AG09319 (cell line): ENCODE measurements around the gene USP49.

Source experiments
- DNase-seq: peaks from one replicate; pipeline ENCODE4 v3.0.0-alpha.2; 2010; ENCODE audit warnings: low read depth; ENCODE audit errors: extremely low read depth
- TF ChIP-seq, protein P1 (sequence below): IDR thresholded peaks from 2 replicates; pipeline ENCODE4 v1.5.1; 2011; ENCODE audit warnings: low read depth, mild to moderate bottlenecking, inconsistent platforms, low read length, moderate library complexity

The USP49 gene

GRCh38 chr6:41758641-41759035 is 136.5 kb downstream of the USP49 start:
- TF ChIP-seq, protein P1, sequence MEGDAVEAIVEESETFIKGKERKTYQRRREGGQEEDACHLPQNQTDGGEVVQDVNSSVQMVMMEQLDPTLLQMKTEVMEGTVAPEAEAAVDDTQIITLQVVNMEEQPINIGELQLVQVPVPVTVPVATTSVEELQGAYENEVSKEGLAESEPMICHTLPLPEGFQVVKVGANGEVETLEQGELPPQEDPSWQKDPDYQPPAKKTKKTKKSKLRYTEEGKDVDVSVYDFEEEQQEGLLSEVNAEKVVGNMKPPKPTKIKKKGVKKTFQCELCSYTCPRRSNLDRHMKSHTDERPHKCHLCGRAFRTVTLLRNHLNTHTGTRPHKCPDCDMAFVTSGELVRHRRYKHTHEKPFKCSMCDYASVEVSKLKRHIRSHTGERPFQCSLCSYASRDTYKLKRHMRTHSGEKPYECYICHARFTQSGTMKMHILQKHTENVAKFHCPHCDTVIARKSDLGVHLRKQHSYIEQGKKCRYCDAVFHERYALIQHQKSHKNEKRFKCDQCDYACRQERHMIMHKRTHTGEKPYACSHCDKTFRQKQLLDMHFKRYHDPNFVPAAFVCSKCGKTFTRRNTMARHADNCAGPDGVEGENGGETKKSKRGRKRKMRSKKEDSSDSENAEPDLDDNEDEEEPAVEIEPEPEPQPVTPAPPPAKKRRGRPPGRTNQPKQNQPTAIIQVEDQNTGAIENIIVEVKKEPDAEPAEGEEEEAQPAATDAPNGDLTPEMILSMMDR = no peak
- no peak for DNase-seq

- DNase-seq = no peak
- TF ChIP-seq, protein P1 = no peak
These were observed 137.1 kb downstream of the USP49 start for GRCh38 chr6:41757931-41758640.

GRCh38 chr6:41757271-41757670 is 137.9 kb downstream of the USP49 start:
- DNase-seq = no peak
- TF ChIP-seq, protein P1 = no peak

GRCh38 chr6:41756354-41756753 is 138.8 kb downstream of the USP49 start:
- no peak for DNase-seq
- TF ChIP-seq, protein P1 = no peak

GRCh38 chr6:41755895-41756294 is 139.3 kb downstream of the USP49 start:
- TF ChIP-seq, protein P1 = no peak
- no peak for DNase-seq

DNA sequence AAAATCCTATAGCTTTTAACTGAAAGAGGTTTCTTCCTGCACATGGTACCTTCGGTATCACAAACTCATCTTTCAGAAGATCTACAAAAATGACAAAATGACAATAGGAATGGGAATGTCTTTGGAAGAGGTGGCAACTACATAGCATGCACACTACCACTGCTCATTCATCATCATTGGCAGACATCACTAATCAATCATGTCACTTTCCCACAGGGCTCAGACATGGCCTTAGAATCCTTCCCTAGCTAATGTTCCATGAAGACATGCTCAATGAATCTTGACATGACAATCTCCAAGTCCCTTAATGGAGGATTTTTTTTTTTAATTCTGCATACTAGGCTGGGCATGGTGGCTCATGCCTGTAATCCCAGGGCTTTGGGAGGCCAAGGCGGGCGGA is 144.8 kb downstream of the USP49 start:
- TF ChIP-seq, protein P1 = no peak
- no peak for DNase-seq

- no peak for DNase-seq
- TF ChIP-seq, protein P1 = no peak
These were observed 146.6 kb downstream of the USP49 start for GRCh38 chr6:41748542-41748941.
